Adrenal gland (tissue), 12 donors: Measurements from ENCODE around the gene BHLHE23. TPM values are rescaled to one million over a fixed set of nuclear protein-coding genes. Genes with fewer than 3 reads are reported as not detected.

Source experiments
- DNase-seq, 7 donors: peaks; one replicate each; pipeline ENCODE4 v3.0.0-alpha.2; 2019 to 2020
- H3K27ac ChIP-seq, 5 donors: fragments of 200-600 bp; sonication (generic) in 4 of 5; 1 replicate in 3 of 5; 2 replicates in 2 of 5; pipeline versions ENCODE4 v1.5.1 to v1.8.0; 2016 to 2020; ENCODE audit warnings: mild to moderate bottlenecking in 1 of 5
- H3K27me3 ChIP-seq: fragments of 200-600 bp; 2 replicates; pipeline ENCODE4 v1.8.0; 2021
- H3K36me3 ChIP-seq, 2 donors: fragments of 200-600 bp; replicated peaks in 1 of 2; 1 replicate in 1 of 2; 2 replicates in 1 of 2; pipeline versions ENCODE4 v1.5.1 to v1.8.0; 2018 to 2022
- H3K4me1 ChIP-seq, 2 donors: fragments of 200-600 bp; replicated peaks in 1 of 2; 1 replicate in 1 of 2; 2 replicates in 1 of 2; pipeline versions ENCODE4 v1.5.1 to v1.8.0; 2018 to 2021
- H3K4me3 ChIP-seq, 4 donors: fragments of 200-600 bp; sonication (generic) in 3 of 4; one replicate each; pipeline ENCODE4 v1.5.1; 2016 to 2018
- H3K9me3 ChIP-seq, 3 donors: fragments of 200-600 bp; sonication (generic) in 1 of 3; replicated peaks in 1 of 3; 1 replicate in 2 of 3; 2 replicates in 1 of 3; pipeline versions ENCODE4 v1.5.1 to v1.8.0; 2016 to 2021
- CTCF ChIP-seq, 6 experiments: fragments of 450-650 bp in 4 of 6; fragments of 200-600 bp in 2 of 6; sonication (generic) in 1 of 6; IDR thresholded peaks; 1 replicate in 5 of 6; 2 replicates in 1 of 6; pipeline versions ENCODE4 v1.5.1 to v1.8.0; 2016 to 2021; ENCODE audit warnings: antibody characterized with exemption in 6 of 6, mild to moderate bottlenecking in 2 of 6, moderate library complexity in 1 of 6
- POLR2A ChIP-seq, 2 donors: fragments of 450-650 bp; IDR thresholded peaks; one replicate each; pipeline ENCODE4 v1.6.1; 2017; ENCODE audit warnings: antibody characterized with exemption in 2 of 2, mild to moderate bottlenecking in 2 of 2, moderate library complexity in 1 of 2
- WGBS, 4 donors: extraction: QIAGEN DNeasy Blood & Tissue Kit in 2 of 4; methylation state at CpG; one replicate each; pipeline versions ENCODE4 v1.1.5 to v1.1.7; 2013 to 2017; 5-methylcytosine and 5-hydroxymethylcytosine counted together
- intact Hi-C, 2 donors: fragments of 100-400 bp; cut with DNase I; formaldehyde crosslinking; loops; one replicate each; pipeline versions ENCODE4 v1.14.1 to v1.15.0; 2022 to 2023
- polyA plus RNA-seq, 3 donors: library from polyadenylated mRNA; stranded (reverse); fragments of 200-250 nt in 2 of 3; fragments of 350-450 nt in 1 of 3; fragmentation: Illumina TruSeq in 1 of 3; extraction: RNeasy Lipid Tissue Mini Kit (QIAGEN cat#74804) in 1 of 3; gene quantifications; one replicate each; pipeline ENCODE4 v1.2.3, GENCODE V29; 2013 to 2014
- total RNA-seq, 9 donors: library from RNA; depleted of rRNA in 4 of 9; stranded (reverse); fragments of >200 nt in 4 of 9; fragments of 120-200 nt in 1 of 9; fragmentation: NEBNext Ultra II Directional in 1 of 9; extraction: Animal tissue kit (Norgen Biotek cat#: 25700) in 1 of 9; gene quantifications; one replicate each; pipeline versions ENCODE4 v1.1.0 to v1.2.4, GENCODE V29; 2013 to 2023
- donor health status: healthy with polysubstance abuse.
- donor health status: Bipolar disorder and iron deficiency.
- donor health status: DM: yes; HTN: yes; CAD: no.
- donor health status: DM: no; HTN: no; CAD: no.
- donor health status: DM: no; HTN: no; CAD: no.
- donor health status: DM: yes; HTN: yes; CAD: no.

BHLHE23 gene
- total and polyA plus RNA-seq, 12 donors, result not detected

DNA sequence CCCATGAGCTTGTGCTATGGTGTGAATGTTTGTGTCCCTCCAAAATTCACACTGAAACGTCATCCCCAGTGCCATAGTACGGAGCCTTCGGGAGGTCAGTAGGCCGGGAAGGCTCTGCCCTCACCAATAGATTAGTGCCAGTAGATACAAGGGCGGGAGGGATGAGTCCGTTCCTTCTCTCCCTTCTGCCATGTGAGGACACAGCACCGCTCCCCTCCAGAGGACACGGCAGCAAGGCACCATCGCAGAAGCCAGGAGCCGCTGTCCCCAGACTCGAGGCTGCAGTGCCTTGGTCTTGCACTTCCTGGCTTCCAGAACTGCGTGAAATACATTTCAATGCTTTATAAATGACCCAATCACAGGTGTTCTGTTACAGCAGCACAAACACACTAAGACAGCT, 39.2 kb upstream of the BHLHE23 start:
- Histone ChIP-seq H3K4me1 (no peaks in the 10 kb centered on the region), H3K4me3 (no peak overlapping the region), H3K9me3 (no peaks in the 10 kb centered on the region), H3K27ac (no peak overlapping the region), H3K27me3 (peaks cover 31% of the 10 kb centered on the region), H3K36me3 (no peaks in the 10 kb centered on the region)
- DNase-seq, result no peak
- 53 to 80% (median 71%) methylated on average over 2 to 12 of the region's 12 CpGs for WGBS, 4 donors
- intact Hi-C loops, result no loop called here
- no peak for TF ChIP-seq CTCF (IDR thresholded peaks at IDR 0.05)
- no peak for TF ChIP-seq POLR2A (IDR thresholded peaks at IDR 0.05)

GRCh38 chr20:63045401-63045800, 38.6 kb upstream of the BHLHE23 start:
- peaks cover 32% of the 10 kb centered on the region for H3K27me3 ChIP-seq
- H3K27ac ChIP-seq, result no peak overlapping the region
- 60 to 78% (median 70%) methylated on average over 1 to 14 of the region's 14 CpGs for WGBS, 4 donors
- intact Hi-C loops, result no loop called here
- H3K4me3 ChIP-seq, result no peak overlapping the region
- H3K36me3 ChIP-seq, result no peaks in the 10 kb centered on the region
- DNase-seq, result no peak
- no peak for TF ChIP-seq CTCF (IDR thresholded peaks at IDR 0.05)
- no peak for TF ChIP-seq POLR2A (IDR thresholded peaks at IDR 0.05)
- H3K4me1 ChIP-seq, result no peaks in the 10 kb centered on the region
- H3K9me3 ChIP-seq, result no peaks in the 10 kb centered on the region

DNA sequence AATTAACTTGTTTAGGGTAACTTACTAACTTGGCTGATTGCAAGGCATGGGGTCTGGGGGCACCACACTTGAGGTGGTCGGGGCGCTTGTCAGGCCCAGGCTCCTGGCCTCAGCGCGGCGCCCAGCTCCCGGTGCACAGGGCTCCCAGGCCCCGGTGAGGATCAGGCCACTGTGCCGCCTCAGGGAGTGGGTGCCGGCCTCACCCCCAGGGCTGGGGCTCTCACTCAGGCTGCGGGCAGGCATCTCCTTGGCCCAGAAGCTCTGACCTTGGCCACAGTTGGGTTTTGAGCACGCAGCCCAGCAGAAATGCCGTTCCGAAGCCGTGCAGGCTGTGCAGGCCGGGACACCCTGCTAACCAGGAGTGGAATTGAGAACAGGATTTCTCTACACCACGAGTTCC, 37.8 kb upstream of the BHLHE23 start:
- intact Hi-C loops, result no loop called here
- H3K36me3 ChIP-seq, result no peaks in the 10 kb centered on the region
- no peak for DNase-seq
- H3K27ac ChIP-seq, result no peak overlapping the region
- H3K4me1 ChIP-seq, result no peaks in the 10 kb centered on the region
- TF ChIP-seq CTCF (IDR thresholded peaks at IDR 0.05), result no peak
- no peak for TF ChIP-seq POLR2A (IDR thresholded peaks at IDR 0.05)
- no peak overlapping the region for H3K4me3 ChIP-seq
- H3K9me3 ChIP-seq, result no peaks in the 10 kb centered on the region
- WGBS, 4 donors, result 61 to 79% (median 73%) methylated on average over 2 to 16 of the region's 16 CpGs
- H3K27me3 ChIP-seq, result peaks cover 38% of the 10 kb centered on the region

DNA sequence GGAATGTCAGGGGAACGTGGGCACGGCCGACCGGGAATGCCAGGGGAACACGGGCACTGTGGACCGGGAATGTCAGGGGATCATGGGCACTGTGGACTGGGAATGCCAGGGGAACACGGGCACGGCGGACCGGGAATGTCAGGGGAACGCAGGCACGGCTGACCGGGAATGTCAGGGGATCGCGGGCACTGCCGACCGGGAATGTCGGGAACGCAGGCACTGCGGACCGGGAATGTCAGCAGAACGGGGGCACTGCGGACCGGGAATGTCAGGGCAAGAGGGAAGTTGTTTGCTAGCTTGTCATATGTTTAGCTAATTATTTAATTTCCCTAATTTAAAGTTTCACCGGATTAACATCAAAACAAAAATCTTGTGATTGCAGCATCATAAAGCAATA, 37.4 kb upstream of the BHLHE23 start:
- WGBS, 4 donors, result 78 to 79% (median 78%) methylated on average over 22 to 25 of the region's 25 CpGs
- H3K27me3 ChIP-seq, result peaks cover 42% of the 10 kb centered on the region
- H3K9me3 ChIP-seq, result no peaks in the 10 kb centered on the region
- no peak overlapping the region for H3K27ac ChIP-seq
- no peak for DNase-seq
- no peak for TF ChIP-seq POLR2A (IDR thresholded peaks at IDR 0.05)
- TF ChIP-seq CTCF (IDR thresholded peaks at IDR 0.05), result no peak
- no peak overlapping the region for H3K4me3 ChIP-seq
- H3K36me3 ChIP-seq, result no peaks in the 10 kb centered on the region
- H3K4me1 ChIP-seq, result no peaks in the 10 kb centered on the region
- intact Hi-C loops, result no loop called here
